A549 (cell line): ENCODE measurements around the gene P2RY8. TPM values are rescaled to one million over a fixed set of nuclear protein-coding genes. Genes with fewer than 3 reads are reported as not detected.

Experiments used
- ATAC-seq, 2 experiments: fragments of 200-7000 bp in 1 of 2; fragments of >200 bp in 1 of 2; cut with Nextera tagmentation in 1 of 2; cut with Tn5 transposase in 1 of 2; 3 replicates each; pipeline versions ENCODE4 v1.8.0 to v1.9.1; 2018 to 2020; ENCODE audit warnings: mild to moderate bottlenecking in 1 of 2, moderate library complexity in 1 of 2
- CTCF ChIA-PET: fragments of 300-600 bp; sonication (Branson Sonifier 250); formaldehyde crosslinking; extraction: SDS; loops from one replicate; lab custom pipeline; 2021; ENCODE audit warnings: antibody characterized with exemption, inconsistent platforms; lab: Yijun Ruan, JAX
- POLR2A ChIA-PET: fragments of 350-600 bp; formaldehyde crosslinking; extraction: SDS; loops from one replicate; lab custom pipeline; 2021; ENCODE audit warnings: antibody characterized with exemption, inconsistent platforms; lab: Yijun Ruan, JAX
- DNase-seq, 2 experiments: peaks; one replicate each; pipeline versions ENCODE4 v3.0.0 to v3.0.0-alpha.2; 2011 to 2016; ENCODE audit warnings: low read depth in 1 of 2, low spot score in 1 of 2
- FAIRE-seq: peaks from 2 replicates; lab custom pipeline; 2011; peaks lifted over from hg19 to GRCh38; lab: Jason Lieb, UNC
- H3K27ac ChIP-seq, 2 experiments: fragments of >200 bp; sonication (Bioruptor Twin); formaldehyde crosslinking; 3 replicates each; pipeline ENCODE4 v1.5.1; 2016 to 2017
- H3K4me1 ChIP-seq: fragments of >200 bp; sonication (Bioruptor Twin); formaldehyde crosslinking; 3 replicates; pipeline ENCODE4 v1.6.1; 2016
- H3K4me2 ChIP-seq: fragments of >200 bp; sonication (Bioruptor Twin); formaldehyde crosslinking; 3 replicates; pipeline ENCODE4 v1.6.1; 2016
- H3K4me3 ChIP-seq: fragments of >200 bp; sonication (Bioruptor Twin); formaldehyde crosslinking; 3 replicates; pipeline ENCODE4 v1.5.1; 2016
- H3K9me3 ChIP-seq: fragments of >200 bp; sonication (Bioruptor Twin); formaldehyde crosslinking; 3 replicates; pipeline ENCODE4 v1.6.1; 2016
- BHLHE40 ChIP-seq: IDR thresholded peaks from 2 replicates; pipeline ENCODE4 v1.6.1; 2012; ENCODE audit warnings: low read depth, low read length, inconsistent platforms
- CBX2 ChIP-seq: fragments of 200-600 bp; sonication (generic); IDR thresholded peaks from 2 replicates; pipeline ENCODE4 v1.6.1; 2016; ENCODE audit warnings: low read depth, mild to moderate bottlenecking, borderline replicate concordance
- EHF ChIP-seq: fragments of 250-450 bp; sonication (Bioruptor Pico); IDR thresholded peaks from 2 replicates; pipeline ENCODE4 v1.5.0; 2020; ENCODE audit warnings: mild to moderate bottlenecking
- FOXS1 ChIP-seq: fragments of 250-450 bp; sonication (Bioruptor Pico); IDR thresholded peaks from 2 replicates; pipeline ENCODE4 v1.5.0; 2020; ENCODE audit warnings: mild to moderate bottlenecking, moderate library complexity
- GATA3 ChIP-seq: IDR thresholded peaks from 2 replicates; pipeline ENCODE4 v1.6.1; 2012; ENCODE audit warnings: borderline replicate concordance
- JUN ChIP-seq, 2 experiments: fragments of >200 bp; sonication (Bioruptor Twin); formaldehyde crosslinking; IDR thresholded peaks; 2 replicates in 1 of 2; 3 replicates in 1 of 2; pipeline ENCODE4 v1.6.1; 2016 to 2017
- KDM1A ChIP-seq: fragments of 200-600 bp; sonication (generic); IDR thresholded peaks from 2 replicates; pipeline ENCODE4 v1.6.1; 2016; ENCODE audit warnings: low read depth, mild to moderate bottlenecking
- MAFK ChIP-seq: fragments of 450-650 bp; IDR thresholded peaks from 2 replicates; pipeline ENCODE4 v1.6.1; 2014; ENCODE audit not compliant: partially characterized antibody
- PHF8 ChIP-seq: fragments of 200-600 bp; sonication (generic); IDR thresholded peaks from 2 replicates; pipeline ENCODE4 v1.6.1; 2016; ENCODE audit warnings: low read depth, mild to moderate bottlenecking, antibody characterized with exemption, moderate library complexity, borderline replicate concordance
- POLR2AphosphoS2 ChIP-seq: conservative IDR thresholded peaks from 2 replicates; pipeline ENCODE4 v1.6.1; 2012; ENCODE audit warnings: low read length, improper control_type of control experiment, inconsistent platforms
- RAD21 ChIP-seq, 2 experiments: fragments of >200 bp in 1 of 2; sonication (Bioruptor Twin) in 1 of 2; formaldehyde crosslinking in 1 of 2; IDR thresholded peaks in 1 of 2; conservative IDR thresholded peaks in 1 of 2; 2 replicates in 1 of 2; 3 replicates in 1 of 2; pipeline ENCODE4 v1.6.1; 2012 to 2018; ENCODE audit warnings: inconsistent platforms in 1 of 2
- RARB ChIP-seq: fragments of 250-450 bp; sonication (Bioruptor Pico); IDR thresholded peaks from 2 replicates; pipeline ENCODE4 v1.8.0; 2021; ENCODE audit warnings: mild to moderate bottlenecking, moderate library complexity
- RCOR1 ChIP-seq: fragments of 150-350 bp; IDR thresholded peaks from 2 replicates; pipeline ENCODE4 v1.6.1; 2014; ENCODE audit warnings: antibody characterized with exemption, low read length, low read depth
- SMC3 ChIP-seq: fragments of >200 bp; sonication (Bioruptor Twin); formaldehyde crosslinking; IDR thresholded peaks from 3 replicates; pipeline ENCODE4 v1.6.1; 2018; ENCODE audit warnings: inconsistent platforms
- SREBF2 ChIP-seq: fragments of 450-650 bp; IDR thresholded peaks from 2 replicates; pipeline ENCODE4 v1.6.1; 2014; ENCODE audit warnings: mild to moderate bottlenecking, moderate library complexity
- TP53 ChIP-seq: fragments of 250-450 bp; sonication (Bioruptor Pico); IDR thresholded peaks from 2 replicates; pipeline ENCODE4 v1.5.0; 2021; ENCODE audit warnings: mild to moderate bottlenecking, moderate library complexity
- ZC3H11A ChIP-seq: fragments of 450-650 bp; IDR thresholded peaks from 2 replicates; pipeline ENCODE4 v1.6.1; 2014; ENCODE audit warnings: antibody characterized with exemption, mild to moderate bottlenecking
- ZFP36 ChIP-seq: fragments of 450-650 bp; IDR thresholded peaks from 2 replicates; pipeline ENCODE4 v1.6.1; 2014; ENCODE audit warnings: borderline replicate concordance; ENCODE audit not compliant: partially characterized antibody
- ZSCAN20 ChIP-seq: fragments of 250-450 bp; sonication (Bioruptor Pico); IDR thresholded peaks from 2 replicates; pipeline ENCODE4 v1.8.0; 2022; ENCODE audit warnings: mild to moderate bottlenecking, moderate library complexity
- WGBS: methylation state at CpG from one replicate; pipeline ENCODE4 v1.1.6; 2017; ENCODE audit errors: missing lambda C conversion rate; 5-methylcytosine and 5-hydroxymethylcytosine counted together
- polyA plus RNA-seq, 4 experiments: library from polyadenylated mRNA; depleted of rRNA in 3 of 4; stranded (reverse); fragments of >200 nt; fragmentation: RNase III in 1 of 4; extraction: RNeasy Plus Mini Kit Qiagen cat#74134 plus additional on column Dnase treatment in 1 of 4; gene quantifications; 2 replicates in 3 of 4; 3 replicates in 1 of 4; pipeline ENCODE4 v1.2.3, GENCODE V29; 2011 to 2017
- TF ChIP-seq, protein P1 (sequence below): fragments of >200 bp; sonication (Bioruptor Twin); formaldehyde crosslinking; IDR thresholded peaks from 3 replicates; pipeline ENCODE4 v1.5.1; 2016
- TF ChIP-seq, protein P2 (sequence below): IDR thresholded peaks from 2 replicates; pipeline ENCODE4 v1.6.1; 2012

P2RY8 gene
- polyA plus RNA-seq, 2 of the 4 experiments (the other 2 are of a cell fraction) = not detected

DNA sequence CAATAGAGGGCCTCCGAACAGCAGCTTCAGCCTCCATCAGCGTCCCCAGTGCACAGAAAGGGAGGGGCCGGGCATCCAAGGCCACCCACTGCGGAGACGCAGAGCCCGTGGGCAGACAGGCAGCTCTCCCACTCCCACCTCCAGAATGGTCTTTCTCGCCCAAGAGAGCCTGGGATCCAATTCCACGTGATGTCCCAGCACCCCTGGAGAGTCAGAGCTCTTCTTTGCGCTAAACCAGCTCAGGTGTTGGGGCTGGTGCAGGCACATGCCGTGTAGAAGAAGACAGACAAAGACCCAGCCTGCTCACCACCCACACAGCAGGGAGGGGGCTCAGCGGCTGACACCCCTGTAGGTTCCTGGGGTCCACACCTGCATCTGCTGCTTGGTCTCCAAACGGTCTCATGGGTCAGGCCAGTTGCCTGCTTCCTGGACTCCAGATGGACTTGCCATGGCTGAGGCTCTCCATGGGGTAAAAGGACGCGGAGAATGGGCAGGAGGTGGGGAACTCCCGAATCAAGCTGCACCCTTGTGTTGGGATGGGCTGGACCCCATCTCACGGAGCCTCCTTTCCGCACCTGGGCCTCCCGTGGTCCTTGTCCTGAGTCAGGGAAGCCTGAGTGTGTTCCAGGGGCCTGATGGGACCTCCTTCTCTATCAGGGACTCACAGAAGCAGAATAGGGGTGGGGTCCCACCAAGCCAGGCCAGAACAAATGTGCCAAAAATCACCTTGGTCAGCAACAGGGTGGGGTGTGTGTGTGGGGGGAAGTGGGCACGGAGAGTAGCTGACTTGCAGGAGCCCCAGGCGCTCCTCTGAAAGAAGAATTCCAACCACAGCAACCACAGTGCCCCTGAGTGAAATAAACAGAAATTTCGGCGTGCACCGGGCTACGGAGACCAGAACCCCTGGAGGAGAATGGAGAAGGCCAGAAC lies 72.7 kb downstream of the P2RY8 start (continued):
- TF ChIP-seq, protein P1, sequence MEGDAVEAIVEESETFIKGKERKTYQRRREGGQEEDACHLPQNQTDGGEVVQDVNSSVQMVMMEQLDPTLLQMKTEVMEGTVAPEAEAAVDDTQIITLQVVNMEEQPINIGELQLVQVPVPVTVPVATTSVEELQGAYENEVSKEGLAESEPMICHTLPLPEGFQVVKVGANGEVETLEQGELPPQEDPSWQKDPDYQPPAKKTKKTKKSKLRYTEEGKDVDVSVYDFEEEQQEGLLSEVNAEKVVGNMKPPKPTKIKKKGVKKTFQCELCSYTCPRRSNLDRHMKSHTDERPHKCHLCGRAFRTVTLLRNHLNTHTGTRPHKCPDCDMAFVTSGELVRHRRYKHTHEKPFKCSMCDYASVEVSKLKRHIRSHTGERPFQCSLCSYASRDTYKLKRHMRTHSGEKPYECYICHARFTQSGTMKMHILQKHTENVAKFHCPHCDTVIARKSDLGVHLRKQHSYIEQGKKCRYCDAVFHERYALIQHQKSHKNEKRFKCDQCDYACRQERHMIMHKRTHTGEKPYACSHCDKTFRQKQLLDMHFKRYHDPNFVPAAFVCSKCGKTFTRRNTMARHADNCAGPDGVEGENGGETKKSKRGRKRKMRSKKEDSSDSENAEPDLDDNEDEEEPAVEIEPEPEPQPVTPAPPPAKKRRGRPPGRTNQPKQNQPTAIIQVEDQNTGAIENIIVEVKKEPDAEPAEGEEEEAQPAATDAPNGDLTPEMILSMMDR = no peak
- TF ChIP-seq BHLHE40 (no peak), ZC3H11A (no peak)

DNA sequence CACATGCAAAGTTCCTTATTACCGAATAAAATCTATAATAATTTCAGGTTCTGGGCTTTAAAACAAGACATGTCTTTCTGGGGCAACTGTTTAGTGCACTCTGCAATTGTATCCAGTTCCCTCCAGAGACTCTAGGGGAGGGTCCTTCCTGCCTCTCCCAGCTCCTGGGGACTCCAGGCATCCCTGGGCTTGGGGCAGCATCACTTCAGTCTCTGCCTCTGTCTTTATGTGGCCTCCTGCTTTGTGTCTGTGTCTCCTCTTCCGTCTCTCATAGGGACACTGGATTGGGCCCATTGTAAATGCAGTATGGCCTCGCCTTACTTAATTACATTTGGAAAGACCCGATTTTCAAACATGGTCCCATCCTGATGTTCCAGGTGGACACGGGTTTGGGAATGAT lies 73.4 kb downstream of the P2RY8 start:
- H3K27ac ChIP-seq = no peak overlapping the region
- ChIA-PET CTCF (no interaction called here), POLR2A (no interaction called here)
- DNase-seq (no peak), ATAC-seq (no peak), FAIRE-seq (no peak)
- TF ChIP-seq PHF8 (no peak), SMC3 (no peak), RAD21 (conservative IDR thresholded peaks at IDR 0.05 in 1 of 2, IDR thresholded peaks at IDR 0.05 in 1 of 2) (no peak), TP53 (CRISPR knock-in tag) (no peak), EHF (CRISPR knock-in tag) (no peak), GATA3 (no peak), JUN (IDR thresholded peaks at IDR 0.05) (no peak), POLR2AphosphoS2 (no peak), RARB (no peak), ZC3H11A (no peak), CBX2 (no peak), FOXS1 (CRISPR knock-in tag) (no peak), ZSCAN20 (no peak), SREBF2 (no peak), RCOR1 (no peak), ZFP36 (no peak)
- TF ChIP-seq, protein P2, sequence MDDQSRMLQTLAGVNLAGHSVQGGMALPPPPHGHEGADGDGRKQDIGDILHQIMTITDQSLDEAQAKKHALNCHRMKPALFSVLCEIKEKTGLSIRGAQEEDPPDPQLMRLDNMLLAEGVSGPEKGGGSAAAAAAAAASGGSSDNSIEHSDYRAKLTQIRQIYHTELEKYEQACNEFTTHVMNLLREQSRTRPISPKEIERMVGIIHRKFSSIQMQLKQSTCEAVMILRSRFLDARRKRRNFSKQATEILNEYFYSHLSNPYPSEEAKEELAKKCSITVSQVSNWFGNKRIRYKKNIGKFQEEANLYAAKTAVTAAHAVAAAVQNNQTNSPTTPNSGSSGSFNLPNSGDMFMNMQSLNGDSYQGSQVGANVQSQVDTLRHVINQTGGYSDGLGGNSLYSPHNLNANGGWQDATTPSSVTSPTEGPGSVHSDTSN = no peak
- 59% methylated on average over 5 of the region's 5 CpGs for WGBS
- H3K4me3 ChIP-seq = no peak overlapping the region
- no peaks in the 10 kb centered on the region for H3K9me3 ChIP-seq
- H3K4me1 ChIP-seq = peaks cover 15% of the 10 kb centered on the region
- no peak overlapping the region for H3K4me2 ChIP-seq

DNA sequence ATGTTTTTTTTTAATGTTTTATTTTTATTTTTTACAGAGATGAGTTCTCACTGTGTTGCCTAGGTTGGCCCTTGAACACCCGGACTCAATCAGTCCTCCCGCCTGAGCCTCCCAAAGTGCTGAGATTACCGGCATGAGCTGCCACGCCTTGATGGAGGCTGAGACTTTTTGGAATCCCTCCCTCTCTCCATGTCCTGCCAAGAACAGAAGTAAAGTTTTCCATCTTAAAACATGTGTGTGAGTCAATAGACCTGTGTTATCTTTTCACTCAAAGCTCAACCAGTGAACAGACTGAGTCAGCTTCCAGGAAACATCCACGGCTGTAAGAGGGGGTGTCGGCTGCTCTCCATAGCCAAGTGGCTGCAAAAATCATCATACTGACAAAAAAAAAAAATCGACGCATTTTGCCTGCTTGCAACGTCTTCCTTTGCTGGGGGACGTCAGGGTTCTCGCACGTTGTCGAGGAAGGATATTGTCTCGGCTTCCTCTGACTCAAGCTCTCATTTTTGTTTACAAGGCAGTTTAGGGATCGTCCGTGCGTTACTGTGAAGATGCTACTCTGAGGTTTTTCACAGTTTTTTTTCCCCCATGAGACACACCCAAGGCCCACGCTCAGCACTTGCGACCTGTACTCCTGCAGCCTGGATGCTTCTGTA lies 74.3 kb downstream of the P2RY8 start:
- H3K4me2 ChIP-seq = peak overlapping the region; percentile 62
- POLR2A ChIA-PET = no interaction called here
- 24% methylated on average over 19 of the region's 19 CpGs for WGBS
- H3K4me3 ChIP-seq = no peak overlapping the region
- ATAC-seq (peak; percentile 49 to 65), FAIRE-seq (no peak), DNase-seq (peak in 1 of 2 experiments; percentile 40)
- H3K9me3 ChIP-seq = no peaks in the 10 kb centered on the region
- H3K4me1 ChIP-seq = peaks cover 10% of the 10 kb centered on the region
- CTCF ChIA-PET = no interaction called here
- peak overlapping the region in 1 of 2 experiments; percentile 56; a peak in 3 of 6 replicates for H3K27ac ChIP-seq
- TF ChIP-seq MAFK = peak; percentile 17
- TF ChIP-seq GATA3 = no peak
- TF ChIP-seq KDM1A = no peak
